ENCODE measurements around the gene BIRC5. TPM values are rescaled to one million over a fixed set of nuclear protein-coding genes. Genes with fewer than 3 reads are reported as not detected.

The BIRC5 gene
- polyA plus RNA-seq, 1 donor (not counting 4 experiments of a cell fraction or from before 2014, with no cell fraction given) = 11.5 TPM

- Histone ChIP-seq H3K4me3 (ENCODE audit: control insufficient read depth in 2 of 3, extremely low read depth in 1 of 3, insufficient read depth in 2 of 3, low read depth in 1 of 3, low read length in 3 of 3) (peak overlapping the region in 1 of 3 experiments; percentile 28), H4K20me1 (ENCODE audit: control insufficient read depth, extremely low read depth, insufficient read depth, low read length) (no peaks in the 10 kb centered on the region), H3K9me1 (ENCODE audit: control insufficient read depth, extremely low read depth, insufficient read depth, low read length) (no peaks in the 10 kb centered on the region), H3K36me3 (ENCODE audit: control insufficient read depth in 2 of 2, extremely low read depth in 1 of 2, insufficient read depth in 2 of 2, low read length in 2 of 2) (no peaks in the 10 kb centered on the region), H3K79me2 (ENCODE audit: control insufficient read depth, insufficient read depth, low read length) (no peaks in the 10 kb centered on the region), H3K27me3 (ENCODE audit: control insufficient read depth, extremely low read depth, insufficient read depth, low read length) (peaks cover 35% of the 10 kb centered on the region), H3K9ac (ENCODE audit: control insufficient read depth, extremely low read depth, insufficient read depth, low read length) (peak overlapping the region; percentile 59), H2AFZ (ENCODE audit: control insufficient read depth, low read length) (no peak overlapping the region), H3K4me1 (ENCODE audit: control insufficient read depth, extremely low read depth, insufficient read depth, low read length) (peaks cover 13% of the 10 kb centered on the region), H3K4me2 (ENCODE audit: control insufficient read depth, extremely low read depth, insufficient read depth, low read depth, low read length) (peak overlapping the region; percentile 69), H3K27ac (ENCODE audit: control insufficient read depth, insufficient read depth, low read length) (no peak overlapping the region), H3K9me3 (ENCODE audit: control insufficient read depth, low read depth, low read length) (no peaks in the 10 kb centered on the region)
- TF ChIP-seq CTCF (optimal IDR thresholded peaks at IDR 0.05 in 1 of 3, IDR thresholded peaks at IDR 0.05 in 1 of 3, conservative IDR thresholded peaks at IDR 0.05 in 1 of 3; ENCODE audit: extremely low read depth in 1 of 3, insufficient read depth in 2 of 3, low read length in 3 of 3) = no peak
- TF ChIP-seq EZH2 (IDR thresholded peaks at IDR 0.05; ENCODE audit: low read length) = no peak
- FAIRE-seq = peak; percentile 88
- dilution Hi-C loops (cut with MboI; ENCODE audit: extremely low pct_ligation_motif_present, low sequenced_read_pairs) = no loop called here
- DNase-seq (ENCODE audit: low read depth, low spot score) = peak; percentile 91
These were observed 58.3 kb downstream of the BIRC5 start for GRCh38 chr17:78272181-78272913.

- peaks cover 13% of the 10 kb centered on the region for H3K4me1 ChIP-seq (ENCODE audit: control insufficient read depth, extremely low read depth, insufficient read depth, low read length)
- FAIRE-seq = no peak
These were observed 58.8 kb downstream of the BIRC5 start for GRCh38 chr17:78272914-78273258.

More at GRCh38 chr17:78272914-78273258, 58.8 kb downstream of the BIRC5 start:
- H3K9me1 ChIP-seq (ENCODE audit: control insufficient read depth, extremely low read depth, insufficient read depth, low read length) = no peaks in the 10 kb centered on the region
- H3K4me3 ChIP-seq (ENCODE audit: control insufficient read depth in 2 of 3, extremely low read depth in 1 of 3, insufficient read depth in 2 of 3, low read depth in 1 of 3, low read length in 3 of 3) = peak overlapping the region in 1 of 3 experiments; percentile 28
- H3K9ac ChIP-seq (ENCODE audit: control insufficient read depth, extremely low read depth, insufficient read depth, low read length) = peak overlapping the region; percentile 59
- no peaks in the 10 kb centered on the region for H3K9me3 ChIP-seq (ENCODE audit: control insufficient read depth, low read depth, low read length)
- dilution Hi-C loops (cut with MboI; ENCODE audit: extremely low pct_ligation_motif_present, low sequenced_read_pairs) = no loop called here
- H3K36me3 ChIP-seq (ENCODE audit: control insufficient read depth in 2 of 2, extremely low read depth in 1 of 2, insufficient read depth in 2 of 2, low read length in 2 of 2) = no peaks in the 10 kb centered on the region
- H4K20me1 ChIP-seq (ENCODE audit: control insufficient read depth, extremely low read depth, insufficient read depth, low read length) = no peaks in the 10 kb centered on the region
- TF ChIP-seq EZH2 (IDR thresholded peaks at IDR 0.05; ENCODE audit: low read length) (no peak), CTCF (optimal IDR thresholded peaks at IDR 0.05 in 1 of 3, IDR thresholded peaks at IDR 0.05 in 1 of 3, conservative IDR thresholded peaks at IDR 0.05 in 1 of 3; ENCODE audit: extremely low read depth in 1 of 3, insufficient read depth in 2 of 3, low read length in 3 of 3) (no peak)
- H3K4me2 ChIP-seq (ENCODE audit: control insufficient read depth, extremely low read depth, insufficient read depth, low read depth, low read length) = peak overlapping the region; percentile 69
- H3K79me2 ChIP-seq (ENCODE audit: control insufficient read depth, insufficient read depth, low read length) = no peaks in the 10 kb centered on the region
- H3K27me3 ChIP-seq (ENCODE audit: control insufficient read depth, extremely low read depth, insufficient read depth, low read length) = peaks cover 35% of the 10 kb centered on the region
- peak overlapping the region; percentile 17 for H2AFZ ChIP-seq (ENCODE audit: control insufficient read depth, low read length)
- no peak for DNase-seq (ENCODE audit: low read depth, low spot score)
- peak overlapping the region; percentile 30 for H3K27ac ChIP-seq (ENCODE audit: control insufficient read depth, insufficient read depth, low read length)

All from keratinocyte (primary cell).